Endodermal cell (in vitro differentiated cells): ENCODE data around the gene IGFBP6. TPM values are rescaled to one million over a fixed set of nuclear protein-coding genes. Genes with fewer than 3 reads are reported as not detected.

Source experiments
- DNase-seq: peaks from one replicate; pipeline ENCODE4 v3.0.0-alpha.2; 2017
- H3K27ac ChIP-seq: 2 replicates; pipeline ENCODE4 v1.5.1; 2013; ENCODE audit warnings: mild to moderate bottlenecking, low read depth, low read length, moderate library complexity
- H3K27me3 ChIP-seq: 2 replicates; pipeline ENCODE4 v1.6.1; 2013; ENCODE audit warnings: mild to moderate bottlenecking, low read length, moderate library complexity; ENCODE audit not compliant: insufficient read depth, control insufficient read depth, poor library complexity, severe bottlenecking
- H3K36me3 ChIP-seq: 2 replicates; pipeline ENCODE4 v1.7.0; 2013; ENCODE audit warnings: mild to moderate bottlenecking, low read length, moderate library complexity; ENCODE audit not compliant: control insufficient read depth, insufficient read depth
- H3K4me1 ChIP-seq: one replicate; pipeline ENCODE4 v1.7.0; 2013; ENCODE audit warnings: low read length; ENCODE audit not compliant: control insufficient read depth, insufficient read depth
- H3K4me3 ChIP-seq: 2 replicates; pipeline ENCODE4 v1.5.1; 2013; ENCODE audit warnings: mild to moderate bottlenecking, low read length, moderate library complexity
- H3K9ac ChIP-seq: 2 replicates; pipeline ENCODE4 v1.6.1; 2013; ENCODE audit warnings: mild to moderate bottlenecking, low read length, moderate library complexity; ENCODE audit not compliant: poor library complexity, severe bottlenecking; ENCODE audit errors: extremely low read depth
- H3K9me3 ChIP-seq: 2 replicates; pipeline ENCODE4 v1.6.1; 2013; ENCODE audit warnings: mild to moderate bottlenecking, low read length, moderate library complexity; ENCODE audit not compliant: control insufficient read depth
- H3K27ac Mint-ChIP-seq: 2 replicates; pipeline ENCODE4 v1.8.0; 2020; ENCODE audit warnings: mixed read lengths
- H3K27me3 Mint-ChIP-seq: 2 replicates; pipeline ENCODE4 v1.8.0; 2021; ENCODE audit warnings: mild to moderate bottlenecking, mixed read lengths; ENCODE audit not compliant: insufficient read depth
- H3K36me3 Mint-ChIP-seq: 2 replicates; pipeline ENCODE4 v1.8.0; 2020; ENCODE audit warnings: low read depth, mixed read lengths
- H3K4me1 Mint-ChIP-seq: 2 replicates; pipeline ENCODE4 v1.8.0; 2020; ENCODE audit warnings: mixed read lengths
- H3K4me3 Mint-ChIP-seq: 2 replicates; pipeline ENCODE4 v1.8.0; 2020; ENCODE audit warnings: mild to moderate bottlenecking, moderate library complexity, mixed read lengths
- H3K9me3 Mint-ChIP-seq: 2 replicates; pipeline ENCODE4 v1.8.0; 2020; ENCODE audit warnings: mild to moderate bottlenecking, mixed read lengths
- WGBS, 2 experiments: methylation state at CpG; one replicate each; pipeline versions ENCODE4 v1.1.5 to v1.1.7; 2013; ENCODE audit warnings: missing lambda C conversion rate in 2 of 2, mixed read lengths in 1 of 2; ENCODE audit not compliant: insufficient coverage in 1 of 2, insufficient read length in 1 of 2; 5-methylcytosine and 5-hydroxymethylcytosine counted together
- total RNA-seq, 2 donors: library from RNA; stranded (reverse); fragmentation: NEBNext Ultra II Directional in 1 of 2; extraction: Animal tissue kit (Norgen Biotek cat#: 25700) in 1 of 2; gene quantifications; 2 replicates in 1 of 2; 3 replicates in 1 of 2; pipeline ENCODE4 v1.2.1, GENCODE V29; 2021
- TF ChIP-seq, protein P1 (sequence below): fragments of 200-600 bp; sonication (generic); conservative IDR thresholded peaks from 2 replicates; pipeline ENCODE4 v1.5.0; 2021; ENCODE audit warnings: antibody characterized with exemption, mild to moderate bottlenecking

Gene IGFBP6
- total RNA-seq, 2 donors from 2014 or later: 21.7 to 48.4 TPM

- Mint-ChIP-seq H3K9me3 (no peaks in the 10 kb centered on the region), H3K4me1 (peaks cover 28% of the 10 kb centered on the region), H3K4me3 (no peak overlapping the region), H3K27ac (no peak overlapping the region), H3K36me3 (peaks cover 27% of the 10 kb centered on the region), H3K27me3 (peaks cover 3% of the 10 kb centered on the region)
- no peaks in the 10 kb centered on the region for H3K9me3 ChIP-seq
- H3K27ac ChIP-seq: no peak overlapping the region
- H3K9ac ChIP-seq: no peak overlapping the region
- H3K4me1 ChIP-seq: peaks cover 7% of the 10 kb centered on the region
- WGBS, 2 experiments: 73 to 92% methylated on average over 5 to 6 of the region's 7 CpGs
- DNase-seq: peak; percentile 42
- H3K27me3 ChIP-seq: no peaks in the 10 kb centered on the region
- no peak overlapping the region for H3K4me3 ChIP-seq
- TF ChIP-seq, protein P1, sequence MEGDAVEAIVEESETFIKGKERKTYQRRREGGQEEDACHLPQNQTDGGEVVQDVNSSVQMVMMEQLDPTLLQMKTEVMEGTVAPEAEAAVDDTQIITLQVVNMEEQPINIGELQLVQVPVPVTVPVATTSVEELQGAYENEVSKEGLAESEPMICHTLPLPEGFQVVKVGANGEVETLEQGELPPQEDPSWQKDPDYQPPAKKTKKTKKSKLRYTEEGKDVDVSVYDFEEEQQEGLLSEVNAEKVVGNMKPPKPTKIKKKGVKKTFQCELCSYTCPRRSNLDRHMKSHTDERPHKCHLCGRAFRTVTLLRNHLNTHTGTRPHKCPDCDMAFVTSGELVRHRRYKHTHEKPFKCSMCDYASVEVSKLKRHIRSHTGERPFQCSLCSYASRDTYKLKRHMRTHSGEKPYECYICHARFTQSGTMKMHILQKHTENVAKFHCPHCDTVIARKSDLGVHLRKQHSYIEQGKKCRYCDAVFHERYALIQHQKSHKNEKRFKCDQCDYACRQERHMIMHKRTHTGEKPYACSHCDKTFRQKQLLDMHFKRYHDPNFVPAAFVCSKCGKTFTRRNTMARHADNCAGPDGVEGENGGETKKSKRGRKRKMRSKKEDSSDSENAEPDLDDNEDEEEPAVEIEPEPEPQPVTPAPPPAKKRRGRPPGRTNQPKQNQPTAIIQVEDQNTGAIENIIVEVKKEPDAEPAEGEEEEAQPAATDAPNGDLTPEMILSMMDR: no peak
- peaks cover 13% of the 10 kb centered on the region for H3K36me3 ChIP-seq
Measured at GRCh38 chr12:53067074-53067992, 30.1 kb upstream of the IGFBP6 start.

- Mint-ChIP-seq H3K4me1 (peaks cover 36% of the 10 kb centered on the region), H3K27me3 (peaks cover 3% of the 10 kb centered on the region), H3K4me3 (no peak overlapping the region), H3K36me3 (peaks cover 32% of the 10 kb centered on the region), H3K27ac (peak overlapping the region; percentile 59), H3K9me3 (no peaks in the 10 kb centered on the region)
- Histone ChIP-seq H3K4me1 (peaks cover 10% of the 10 kb centered on the region), H3K4me3 (no peak overlapping the region), H3K27me3 (no peaks in the 10 kb centered on the region), H3K9ac (no peak overlapping the region), H3K9me3 (no peaks in the 10 kb centered on the region), H3K36me3 (peaks cover 18% of the 10 kb centered on the region), H3K27ac (no peak overlapping the region)
- WGBS, 2 experiments: 95% methylated on average over 10 to 13 of the region's 13 CpGs
- TF ChIP-seq, protein P1: no peak
- DNase-seq: peak; percentile 46
Measured at GRCh38 chr12:53067993-53068770, 29.3 kb upstream of the IGFBP6 start.

DNA sequence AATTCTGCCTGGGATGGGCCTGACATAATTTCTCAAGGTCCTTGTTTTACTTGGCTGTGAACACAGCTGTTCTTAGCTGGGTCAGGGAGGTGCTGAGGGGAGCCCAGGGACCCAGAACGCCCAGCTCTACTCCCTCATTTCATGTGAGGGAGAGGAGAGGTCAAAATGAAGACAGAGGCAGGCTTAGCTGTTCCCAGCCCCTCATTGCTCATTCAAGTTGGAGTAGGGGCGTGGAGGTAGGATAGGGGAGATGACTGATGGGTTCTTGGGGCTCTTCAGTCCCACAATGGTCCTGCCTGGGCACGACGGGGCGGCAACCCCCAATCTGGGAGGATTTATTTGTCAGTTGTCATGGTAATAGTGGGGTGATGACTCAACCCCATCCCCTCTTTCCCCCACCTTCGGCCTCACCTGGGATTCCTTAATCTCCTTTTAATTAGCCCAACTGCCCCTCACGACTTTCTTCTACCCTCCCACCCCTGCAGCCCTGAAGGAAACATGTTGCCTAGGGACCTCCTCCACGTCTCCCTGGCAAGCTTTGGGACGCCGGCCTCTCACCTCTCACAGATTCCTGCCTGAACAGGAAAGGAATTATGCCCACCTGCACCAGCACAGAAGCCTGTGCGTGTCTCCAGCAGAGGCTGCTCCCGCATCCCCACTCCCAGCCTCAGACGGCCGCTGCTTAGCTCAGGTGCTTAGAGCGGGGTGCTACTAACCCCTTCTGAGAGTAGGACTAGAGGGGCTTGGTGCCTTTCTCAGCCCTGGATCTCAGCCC is 28.5 kb upstream of the IGFBP6 start:
- Histone ChIP-seq H3K9ac (no peak overlapping the region), H3K4me3 (no peak overlapping the region), H3K9me3 (no peaks in the 10 kb centered on the region), H3K36me3 (peaks cover 21% of the 10 kb centered on the region), H3K27me3 (no peaks in the 10 kb centered on the region), H3K27ac (no peak overlapping the region), H3K4me1 (peaks cover 10% of the 10 kb centered on the region)
- Mint-ChIP-seq H3K27ac (peak overlapping the region; percentile 39), H3K4me1 (peaks cover 38% of the 10 kb centered on the region), H3K9me3 (no peaks in the 10 kb centered on the region), H3K36me3 (peaks cover 32% of the 10 kb centered on the region), H3K27me3 (peaks cover 3% of the 10 kb centered on the region), H3K4me3 (no peak overlapping the region)
- DNase-seq: peak; percentile 58
- 84 to 86% methylated on average over 2 to 14 of the region's 15 CpGs for WGBS, 2 experiments
- TF ChIP-seq, protein P1: no peak
